Ishikawa (cell line): ENCODE measurements around the gene ACSF3.

Experiments
- CEBPB ChIP-seq: IDR thresholded peaks from 2 replicates; pipeline ENCODE4 v1.6.1; 2012
- CREB1 ChIP-seq: IDR thresholded peaks from 2 replicates; pipeline ENCODE4 v1.6.1; 2012; ENCODE audit warnings: low read depth
- EGR1 ChIP-seq: IDR thresholded peaks from 2 replicates; pipeline ENCODE4 v1.6.1; 2012
- EP300 ChIP-seq: IDR thresholded peaks from 2 replicates; pipeline ENCODE4 v1.6.1; 2012; ENCODE audit warnings: borderline replicate concordance
- FOXM1 ChIP-seq: IDR thresholded peaks from 2 replicates; pipeline ENCODE4 v1.6.1; 2012; ENCODE audit warnings: low read depth, borderline replicate concordance
- NFIC ChIP-seq: IDR thresholded peaks from 2 replicates; pipeline ENCODE4 v1.6.1; 2012
- RAD21 ChIP-seq: IDR thresholded peaks from 2 replicates; pipeline ENCODE4 v1.6.1; 2012; ENCODE audit warnings: low read depth
- REST ChIP-seq: IDR thresholded peaks from 2 replicates; pipeline ENCODE4 v1.6.1; 2012; ENCODE audit warnings: low read depth, mild to moderate bottlenecking
- TAF1 ChIP-seq: IDR thresholded peaks from 2 replicates; pipeline ENCODE4 v1.6.1; 2012; ENCODE audit warnings: low read depth, mild to moderate bottlenecking
- TCF12 ChIP-seq: IDR thresholded peaks from 2 replicates; pipeline ENCODE4 v1.6.1; 2012; ENCODE audit warnings: low read depth
- TEAD4 ChIP-seq: IDR thresholded peaks from 2 replicates; pipeline ENCODE4 v1.6.1; 2012
- USF1 ChIP-seq: IDR thresholded peaks from 2 replicates; pipeline ENCODE4 v1.6.1; 2012
- YY1 ChIP-seq: IDR thresholded peaks from 2 replicates; pipeline ENCODE4 v1.6.1; 2012; ENCODE audit warnings: low read depth
- ZBTB7A ChIP-seq: IDR thresholded peaks from 2 replicates; pipeline ENCODE4 v1.6.1; 2012; ENCODE audit warnings: low read depth
- TF ChIP-seq, protein P1 (sequence below): IDR thresholded peaks from 2 replicates; pipeline ENCODE4 v1.6.1; 2012

Gene ACSF3

DNA sequence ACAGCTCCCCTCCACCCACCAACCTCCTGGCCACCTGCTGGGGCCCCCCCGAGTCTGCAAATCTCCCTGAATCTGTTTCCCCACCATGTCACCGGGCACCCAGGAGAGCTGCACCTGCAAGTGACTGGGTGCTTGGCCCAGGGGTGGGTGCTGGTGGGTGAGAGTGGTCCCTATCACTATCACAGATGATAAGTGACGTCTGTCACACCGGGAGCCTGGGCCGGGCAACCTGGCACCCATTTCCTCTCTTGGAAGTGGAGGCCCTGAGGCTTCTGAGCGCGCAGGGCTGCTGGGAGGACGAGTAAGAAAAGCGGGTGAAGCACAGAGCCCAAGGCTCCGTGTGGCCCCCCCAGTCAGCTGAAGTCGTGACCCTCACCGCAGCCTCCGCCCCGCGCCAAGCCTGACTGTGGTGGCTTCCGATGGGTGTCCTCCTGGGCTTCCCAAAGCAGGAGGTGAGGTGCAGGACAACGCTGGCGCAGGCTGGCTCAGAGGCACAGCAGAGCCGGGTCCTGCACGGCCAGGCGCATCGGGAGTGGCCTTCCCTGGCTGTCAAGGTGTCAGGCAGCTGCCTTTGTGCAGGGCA is 21.0 kb upstream of the ACSF3 start:
- TF ChIP-seq CREB1 (no peak), TEAD4 (no peak), REST (no peak), EGR1 (no peak), TAF1 (no peak), YY1 (no peak), FOXM1 (no peak), ZBTB7A (no peak), CEBPB (no peak), TCF12 (no peak), RAD21 (no peak), NFIC (no peak), EP300 (no peak), USF1 (no peak)
- TF ChIP-seq, protein P1, sequence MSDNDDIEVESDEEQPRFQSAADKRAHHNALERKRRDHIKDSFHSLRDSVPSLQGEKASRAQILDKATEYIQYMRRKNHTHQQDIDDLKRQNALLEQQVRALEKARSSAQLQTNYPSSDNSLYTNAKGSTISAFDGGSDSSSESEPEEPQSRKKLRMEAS = no peak

GRCh38 chr16:89073346-89074071 is 20.1 kb upstream of the ACSF3 start:
- no peak for TF ChIP-seq FOXM1
- no peak for TF ChIP-seq TAF1
- TF ChIP-seq, protein P1 = no peak
- TF ChIP-seq YY1 = no peak
- no peak for TF ChIP-seq ZBTB7A
- TF ChIP-seq TCF12 = no peak
- no peak for TF ChIP-seq REST
- TF ChIP-seq CREB1 = no peak
- TF ChIP-seq EP300 = no peak
- TF ChIP-seq CEBPB = no peak
- no peak for TF ChIP-seq NFIC
- no peak for TF ChIP-seq USF1
- TF ChIP-seq RAD21 = no peak
- TF ChIP-seq EGR1 = no peak

DNA sequence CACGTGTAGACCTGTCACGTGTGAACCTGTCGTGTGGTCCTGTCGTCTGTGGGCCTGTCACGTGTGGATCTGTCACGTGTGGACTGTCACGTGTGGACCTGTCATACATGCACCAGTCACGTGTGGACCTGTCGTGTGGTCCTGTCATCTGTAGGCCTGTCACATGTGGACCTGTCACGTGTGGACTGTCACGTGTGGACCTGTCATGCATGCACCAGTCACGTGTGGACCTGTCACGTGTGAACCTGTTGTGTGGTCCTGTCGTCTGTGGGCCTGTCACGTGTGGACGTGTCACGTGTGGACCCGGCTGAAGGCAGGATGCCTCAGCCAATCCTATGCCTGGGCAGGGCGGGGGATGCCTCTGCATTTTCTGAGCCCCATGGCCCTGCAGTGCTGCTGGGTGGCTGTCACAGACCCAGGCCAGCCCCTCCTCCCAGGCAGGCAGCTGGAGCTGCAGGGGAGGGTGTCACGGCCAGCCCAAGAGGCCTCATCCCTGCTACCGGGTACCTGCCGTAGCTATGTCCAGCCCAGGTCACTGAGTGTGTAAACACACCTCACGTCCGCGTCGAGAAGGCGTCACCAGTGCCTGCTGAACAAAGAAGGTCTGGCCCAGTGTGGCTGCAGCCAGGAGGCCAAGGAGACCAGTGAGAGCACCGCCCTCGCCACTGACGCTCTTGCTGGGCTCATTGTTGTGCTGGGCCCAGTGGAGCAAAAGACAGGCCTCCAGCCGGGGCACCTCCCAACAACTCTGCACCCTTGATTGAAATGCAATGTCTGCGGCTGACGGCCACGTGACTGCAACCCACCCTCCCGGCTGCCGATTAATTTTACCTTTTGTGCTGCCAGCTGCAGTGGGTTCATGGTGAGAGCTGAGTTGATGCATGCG is 18.6 kb upstream of the ACSF3 start:
- no peak for TF ChIP-seq CREB1
- no peak for TF ChIP-seq TEAD4
- TF ChIP-seq YY1 = no peak
- TF ChIP-seq, protein P1 = no peak
- TF ChIP-seq EGR1 = no peak
- TF ChIP-seq ZBTB7A = no peak
- no peak for TF ChIP-seq FOXM1
- TF ChIP-seq TCF12 = no peak
- TF ChIP-seq RAD21 = no peak
- no peak for TF ChIP-seq USF1
- no peak for TF ChIP-seq NFIC
- TF ChIP-seq TAF1 = no peak
- no peak for TF ChIP-seq EP300
- TF ChIP-seq REST = no peak
- TF ChIP-seq CEBPB = no peak
